Kidney (tissue), 14 donors: Measurements from ENCODE around the gene CAMTA1. TPM values are rescaled to one million over a fixed set of nuclear protein-coding genes. Genes with fewer than 3 reads are reported as not detected.
"Not testable (repeated sequence)": the region's sequence is repeated elsewhere in the genome, so short reads cannot be mapped to it uniquely, and the experiment has no call there.

ENCODE experiments used
- DNase-seq, 5 donors: peaks; one replicate each; pipeline ENCODE4 v3.0.0-alpha.2; 2013 to 2020
- FAIRE-seq: peaks from 2 replicates; lab custom pipeline; 2012; peaks lifted over from hg19 to GRCh38; lab: Jason Lieb, UNC
- H3K27ac ChIP-seq, 2 donors: one replicate each; pipeline ENCODE4 v1.7.0; 2013; ENCODE audit warnings: low read depth in 2 of 2, low read length in 2 of 2, inconsistent platforms in 1 of 2
- H3K27me3 ChIP-seq: one replicate; pipeline ENCODE4 v1.7.1; 2013; ENCODE audit warnings: low read length, inconsistent platforms; ENCODE audit not compliant: control insufficient read depth, insufficient read depth
- H3K36me3 ChIP-seq, 3 donors: one replicate each; pipeline versions ENCODE4 v1.7.0 to v1.7.1; 2013; ENCODE audit warnings: low read length in 3 of 3, control low read depth in 1 of 3, inconsistent platforms in 1 of 3; ENCODE audit not compliant: insufficient read depth in 3 of 3, control insufficient read depth in 2 of 3
- H3K4me1 ChIP-seq, 3 donors: one replicate each; pipeline versions ENCODE4 v1.7.0 to v1.7.1; 2013; ENCODE audit warnings: low read length in 3 of 3, inconsistent platforms in 1 of 3, low read depth in 1 of 3; ENCODE audit not compliant: control insufficient read depth in 2 of 3, insufficient read depth in 2 of 3
- H3K4me3 ChIP-seq, 3 donors: one replicate each; pipeline versions ENCODE4 v1.7.0 to v1.8.1; 2013; ENCODE audit warnings: low read length in 3 of 3, control low read depth in 1 of 3, inconsistent platforms in 1 of 3
- H3K9ac ChIP-seq, 3 donors: one replicate each; pipeline versions ENCODE4 v1.7.0 to v1.7.1; 2013; ENCODE audit warnings: low read length in 3 of 3, control low read depth in 1 of 3, inconsistent platforms in 1 of 3
- H3K9me3 ChIP-seq, 3 donors: one replicate each; pipeline versions ENCODE4 v1.7.0 to v1.7.1; 2013; ENCODE audit warnings: low read length in 3 of 3, control low read depth in 1 of 3, inconsistent platforms in 1 of 3; ENCODE audit not compliant: control insufficient read depth in 2 of 3, insufficient read depth in 1 of 3
- CTCF ChIP-seq: IDR thresholded peaks from 3 replicates; pipeline ENCODE4 v1.5.1; 2012; ENCODE audit warnings: mild to moderate bottlenecking, moderate library complexity, borderline replicate concordance; ENCODE audit not compliant: insufficient read depth; ENCODE audit errors: extremely low read depth
- intact Hi-C: fragments of 100-400 bp; cut with DNase I; formaldehyde crosslinking; loops from one replicate; pipeline ENCODE4 v1.11.1; 2022
- polyA plus RNA-seq: library from polyadenylated mRNA; stranded (reverse); fragments of 350-450 nt; fragmentation: Illumina TruSeq; extraction: RNeasy Lipid Tissue Mini Kit (QIAGEN cat#74804); gene quantifications from one replicate; pipeline ENCODE4 v1.2.3, GENCODE V29; 2014; ENCODE audit warnings: low read depth, low replicate concordance; ENCODE audit not compliant: insufficient read depth
- total RNA-seq: library from RNA; stranded (reverse); fragmentation: NEBNext Ultra II Directional; extraction: Animal tissue kit (Norgen Biotek cat#: 25700); gene quantifications from one replicate; pipeline ENCODE4 v1.2.1, GENCODE V29; 2021
- donor health status: control.
- donor health status: control.
- donor health status: control.
- donor health status: control.
- donor health status: control.
- donor health status: DM: yes; HTN: yes; CAD: no.
- donor health status: Normal renal cell carcinoma (clear cell type).

The CAMTA1 gene
- total and polyA plus RNA-seq, 2 donors from 2014 or later, result 79.0 to 170 TPM

GRCh38 chr1:7379441-7379971 lies 594.3 kb downstream of the CAMTA1 start:
- intact Hi-C loops, result no loop called here
- H3K36me3 ChIP-seq, result no peaks in the 10 kb centered on the region
- FAIRE-seq (no peak), DNase-seq (peak in 4 of 5 donors; percentile 75 to 94 (median 87))
- no peak overlapping the region for H3K9ac ChIP-seq
- no peak overlapping the region for H3K27ac ChIP-seq
- H3K4me1 ChIP-seq, result peaks cover 0 to 5% (median 0%) of the 10 kb centered on the region in 3 donors
- no peak for TF ChIP-seq CTCF
- H3K27me3 ChIP-seq, result no peaks in the 10 kb centered on the region
- H3K4me3 ChIP-seq, result no peak overlapping the region
- H3K9me3 ChIP-seq, result no peaks in the 10 kb centered on the region

- FAIRE-seq, H3K36me3 ChIP-seq, H3K4me1 ChIP-seq, H3K27me3 ChIP-seq, H3K9ac ChIP-seq, H3K9me3 ChIP-seq, H3K4me3 ChIP-seq, H3K27ac ChIP-seq, intact Hi-C loops: not testable (repeated sequence)
- DNase-seq, result peak in 1 of 5 donors; percentile 39
Observed at GRCh38 chr1:7380068-7380467, 594.8 kb downstream of the CAMTA1 start.

- intact Hi-C loops, result no loop called here
- DNase-seq (peak in 2 of 5 donors; percentile 6 to 24), FAIRE-seq (no peak)
- H3K9me3 ChIP-seq, result no peaks in the 10 kb centered on the region
- H3K36me3 ChIP-seq, result no peaks in the 10 kb centered on the region
- H3K27me3 ChIP-seq, result no peaks in the 10 kb centered on the region
- H3K4me1 ChIP-seq, result peaks cover 0 to 5% (median 0%) of the 10 kb centered on the region in 3 donors
- H3K27ac ChIP-seq, result no peak overlapping the region
- H3K4me3 ChIP-seq, result no peak overlapping the region
- no peak for TF ChIP-seq CTCF
- H3K9ac ChIP-seq, result no peak overlapping the region
Observed at GRCh38 chr1:7380712-7381111, 595.5 kb downstream of the CAMTA1 start.

- intact Hi-C loops, H3K27me3 ChIP-seq, H3K4me3 ChIP-seq, H3K36me3 ChIP-seq, H3K9ac ChIP-seq, H3K27ac ChIP-seq, H3K4me1 ChIP-seq, FAIRE-seq, H3K9me3 ChIP-seq: not testable (repeated sequence)
- peak in 2 of 5 donors; percentile 1 to 10 for DNase-seq
Observed at GRCh38 chr1:7381729-7382128, 596.5 kb downstream of the CAMTA1 start.
